ENCODE results near the gene TCAF1.

DNA sequence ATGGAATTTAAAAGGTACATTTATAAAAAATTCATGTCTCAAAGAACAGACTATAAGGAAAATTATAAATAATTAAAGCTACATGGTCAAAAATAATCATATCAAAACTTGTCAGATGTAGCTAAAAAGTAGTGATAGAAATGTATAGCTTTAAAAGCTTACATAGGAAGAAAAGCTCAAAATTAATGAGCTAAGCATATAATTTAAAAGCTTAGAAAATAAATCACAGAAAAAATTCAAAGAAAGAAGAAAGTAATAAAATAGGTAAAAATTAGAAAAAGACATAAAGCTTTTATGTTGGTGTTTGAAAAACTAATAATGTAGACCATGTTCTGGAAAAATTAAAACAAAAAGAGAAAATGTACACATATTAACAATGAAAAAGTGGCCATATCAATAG lies 5.3 kb downstream of the TCAF1 start:
- TF ChIP-seq POLR2AphosphoS5 (IDR thresholded peaks at IDR 0.05; ENCODE audit: borderline replicate concordance, low read depth, low read length) (no peak), EZH2 (IDR thresholded peaks at IDR 0.05) (no peak), FOXP2 (optimal IDR thresholded peaks at IDR 0.05; ENCODE audit: control extremely low read depth, extremely low read length, insufficient read depth) (no peak)
